ENCODE results near the gene PLCG1.

The PLCG1 gene

GRCh38 chr20:41214202-41214601 lies 76.9 kb downstream of the PLCG1 start:
- H3K27ac ChIP-seq (ENCODE audit: insufficient read depth, low read depth, low read length, poor library complexity, severe bottlenecking): no peak overlapping the region
- no peak overlapping the region for H3K4me3 ChIP-seq (ENCODE audit: insufficient read depth, low read depth, low read length)
- H3K36me3 ChIP-seq (ENCODE audit: control insufficient read depth, insufficient read depth, low read length): no peaks in the 10 kb centered on the region
- H3K4me1 ChIP-seq (ENCODE audit: control insufficient read depth, insufficient read depth, low read length): no peaks in the 10 kb centered on the region
- H3K27me3 ChIP-seq (ENCODE audit: control insufficient read depth, insufficient read depth, low read length, poor library complexity, severe bottlenecking): no peaks in the 10 kb centered on the region
- no peaks in the 10 kb centered on the region for H3K9me3 ChIP-seq (ENCODE audit: control insufficient read depth, low read length)
- WGBS, 2 experiments: 93 to 97% methylated on average over 3 of the region's 3 CpGs

GRCh38 chr20:41214666-41215065 lies 77.3 kb downstream of the PLCG1 start:
- Histone ChIP-seq H3K4me3 (ENCODE audit: insufficient read depth, low read depth, low read length) (no peak overlapping the region), H3K9me3 (ENCODE audit: control insufficient read depth, low read length) (no peaks in the 10 kb centered on the region), H3K27me3 (ENCODE audit: control insufficient read depth, insufficient read depth, low read length, poor library complexity, severe bottlenecking) (no peaks in the 10 kb centered on the region), H3K4me1 (ENCODE audit: control insufficient read depth, insufficient read depth, low read length) (no peaks in the 10 kb centered on the region), H3K36me3 (ENCODE audit: control insufficient read depth, insufficient read depth, low read length) (no peaks in the 10 kb centered on the region), H3K27ac (ENCODE audit: insufficient read depth, low read depth, low read length, poor library complexity, severe bottlenecking) (no peak overlapping the region)
- WGBS, 2 experiments: 94 to 95% methylated on average over 3 of the region's 3 CpGs

GRCh38 chr20:41217422-41217821 lies 80.1 kb downstream of the PLCG1 start:
- 91 to 92% methylated on average over 4 of the region's 5 CpGs for WGBS, 2 experiments

GRCh38 chr20:41218466-41218865 lies 81.1 kb downstream of the PLCG1 start:
- Histone ChIP-seq H3K4me3 (ENCODE audit: insufficient read depth, low read depth, low read length) (no peak overlapping the region), H3K27me3 (ENCODE audit: control insufficient read depth, insufficient read depth, low read length, poor library complexity, severe bottlenecking) (no peaks in the 10 kb centered on the region), H3K4me1 (ENCODE audit: control insufficient read depth, insufficient read depth, low read length) (no peaks in the 10 kb centered on the region), H3K27ac (ENCODE audit: insufficient read depth, low read depth, low read length, poor library complexity, severe bottlenecking) (no peak overlapping the region), H3K36me3 (ENCODE audit: control insufficient read depth, insufficient read depth, low read length) (no peaks in the 10 kb centered on the region), H3K9me3 (ENCODE audit: control insufficient read depth, low read length) (no peaks in the 10 kb centered on the region)
- WGBS, 2 experiments: 93 to 100% methylated on average over 1 to 2 of the region's 2 CpGs

More at GRCh38 chr20:41217422-41217821, 80.1 kb downstream of the PLCG1 start:
- H3K9me3 ChIP-seq (ENCODE audit: control insufficient read depth, low read length): no peaks in the 10 kb centered on the region
- no peaks in the 10 kb centered on the region for H3K36me3 ChIP-seq (ENCODE audit: control insufficient read depth, insufficient read depth, low read length)
- no peak overlapping the region for H3K27ac ChIP-seq (ENCODE audit: insufficient read depth, low read depth, low read length, poor library complexity, severe bottlenecking)
- no peaks in the 10 kb centered on the region for H3K4me1 ChIP-seq (ENCODE audit: control insufficient read depth, insufficient read depth, low read length)
- no peaks in the 10 kb centered on the region for H3K27me3 ChIP-seq (ENCODE audit: control insufficient read depth, insufficient read depth, low read length, poor library complexity, severe bottlenecking)
- H3K4me3 ChIP-seq (ENCODE audit: insufficient read depth, low read depth, low read length): no peak overlapping the region

GRCh38 chr20:41219824-41220223 lies 82.5 kb downstream of the PLCG1 start:
- no peaks in the 10 kb centered on the region for H3K27me3 ChIP-seq (ENCODE audit: control insufficient read depth, insufficient read depth, low read length, poor library complexity, severe bottlenecking)
- H3K4me3 ChIP-seq (ENCODE audit: insufficient read depth, low read depth, low read length): no peak overlapping the region
- H3K36me3 ChIP-seq (ENCODE audit: control insufficient read depth, insufficient read depth, low read length): no peaks in the 10 kb centered on the region
- WGBS, 2 experiments: 93 to 95% methylated on average over 2 of the region's 2 CpGs
- no peaks in the 10 kb centered on the region for H3K9me3 ChIP-seq (ENCODE audit: control insufficient read depth, low read length)
- H3K4me1 ChIP-seq (ENCODE audit: control insufficient read depth, insufficient read depth, low read length): no peaks in the 10 kb centered on the region
- no peak overlapping the region for H3K27ac ChIP-seq (ENCODE audit: insufficient read depth, low read depth, low read length, poor library complexity, severe bottlenecking)

- Histone ChIP-seq H3K4me1 (ENCODE audit: control insufficient read depth, insufficient read depth, low read length) (no peaks in the 10 kb centered on the region), H3K27ac (ENCODE audit: insufficient read depth, low read depth, low read length, poor library complexity, severe bottlenecking) (no peak overlapping the region), H3K27me3 (ENCODE audit: control insufficient read depth, insufficient read depth, low read length, poor library complexity, severe bottlenecking) (no peaks in the 10 kb centered on the region), H3K36me3 (ENCODE audit: control insufficient read depth, insufficient read depth, low read length) (no peaks in the 10 kb centered on the region), H3K9me3 (ENCODE audit: control insufficient read depth, low read length) (no peaks in the 10 kb centered on the region), H3K4me3 (ENCODE audit: insufficient read depth, low read depth, low read length) (no peak overlapping the region)
- 93 to 94% methylated on average over 5 of the region's 5 CpGs for whole genome bisulfite sequencing, 2 experiments
Measured at GRCh38 chr20:41221614-41222218, 84.4 kb downstream of the PLCG1 start.

GRCh38 chr20:41222296-41222695 lies 85.0 kb downstream of the PLCG1 start:
- WGBS, 2 experiments: 100% methylated on average over 1 of the region's 1 CpG; no CpG with 5 or more reads in 1 of the 2 experiments

GRCh38 chr20:41222703-41223102 lies 85.4 kb downstream of the PLCG1 start:
- H3K9me3 ChIP-seq (ENCODE audit: control insufficient read depth, low read length): no peaks in the 10 kb centered on the region
- no peaks in the 10 kb centered on the region for H3K27me3 ChIP-seq (ENCODE audit: control insufficient read depth, insufficient read depth, low read length, poor library complexity, severe bottlenecking)
- H3K4me1 ChIP-seq (ENCODE audit: control insufficient read depth, insufficient read depth, low read length): no peaks in the 10 kb centered on the region
- no peak overlapping the region for H3K27ac ChIP-seq (ENCODE audit: insufficient read depth, low read depth, low read length, poor library complexity, severe bottlenecking)
- H3K4me3 ChIP-seq (ENCODE audit: insufficient read depth, low read depth, low read length): no peak overlapping the region
- H3K36me3 ChIP-seq (ENCODE audit: control insufficient read depth, insufficient read depth, low read length): no peaks in the 10 kb centered on the region

More at GRCh38 chr20:41222296-41222695, 85.0 kb downstream of the PLCG1 start:
- H3K4me1 ChIP-seq (ENCODE audit: control insufficient read depth, insufficient read depth, low read length): no peaks in the 10 kb centered on the region
- H3K36me3 ChIP-seq (ENCODE audit: control insufficient read depth, insufficient read depth, low read length): no peaks in the 10 kb centered on the region
- H3K27ac ChIP-seq (ENCODE audit: insufficient read depth, low read depth, low read length, poor library complexity, severe bottlenecking): no peak overlapping the region
- no peaks in the 10 kb centered on the region for H3K27me3 ChIP-seq (ENCODE audit: control insufficient read depth, insufficient read depth, low read length, poor library complexity, severe bottlenecking)
- no peak overlapping the region for H3K4me3 ChIP-seq (ENCODE audit: insufficient read depth, low read depth, low read length)
- no peaks in the 10 kb centered on the region for H3K9me3 ChIP-seq (ENCODE audit: control insufficient read depth, low read length)

GRCh38 chr20:41223112-41223511 lies 85.8 kb downstream of the PLCG1 start:
- Histone ChIP-seq H3K4me1 (ENCODE audit: control insufficient read depth, insufficient read depth, low read length) (no peaks in the 10 kb centered on the region), H3K36me3 (ENCODE audit: control insufficient read depth, insufficient read depth, low read length) (no peaks in the 10 kb centered on the region), H3K4me3 (ENCODE audit: insufficient read depth, low read depth, low read length) (no peak overlapping the region), H3K27me3 (ENCODE audit: control insufficient read depth, insufficient read depth, low read length, poor library complexity, severe bottlenecking) (no peaks in the 10 kb centered on the region), H3K9me3 (ENCODE audit: control insufficient read depth, low read length) (no peaks in the 10 kb centered on the region), H3K27ac (ENCODE audit: insufficient read depth, low read depth, low read length, poor library complexity, severe bottlenecking) (no peak overlapping the region)

- 96 to 97% methylated on average over 1 of the region's 1 CpG for WGBS, 2 experiments
Measured at GRCh38 chr20:41224281-41224680, 86.9 kb downstream of the PLCG1 start.

GRCh38 chr20:41225091-41225490 lies 87.7 kb downstream of the PLCG1 start:
- no peaks in the 10 kb centered on the region for H3K9me3 ChIP-seq (ENCODE audit: control insufficient read depth, low read length)
- H3K4me1 ChIP-seq (ENCODE audit: control insufficient read depth, insufficient read depth, low read length): no peaks in the 10 kb centered on the region
- no peaks in the 10 kb centered on the region for H3K36me3 ChIP-seq (ENCODE audit: control insufficient read depth, insufficient read depth, low read length)
- H3K27me3 ChIP-seq (ENCODE audit: control insufficient read depth, insufficient read depth, low read length, poor library complexity, severe bottlenecking): no peaks in the 10 kb centered on the region
- WGBS, 2 experiments: 100% methylated on average over 1 of the region's 1 CpG; no CpG with 5 or more reads in 1 of the 2 experiments
- no peak overlapping the region for H3K27ac ChIP-seq (ENCODE audit: insufficient read depth, low read depth, low read length, poor library complexity, severe bottlenecking)
- H3K4me3 ChIP-seq (ENCODE audit: insufficient read depth, low read depth, low read length): no peak overlapping the region

More at GRCh38 chr20:41224281-41224680, 86.9 kb downstream of the PLCG1 start:
- Histone ChIP-seq H3K27me3 (ENCODE audit: control insufficient read depth, insufficient read depth, low read length, poor library complexity, severe bottlenecking) (no peaks in the 10 kb centered on the region), H3K27ac (ENCODE audit: insufficient read depth, low read depth, low read length, poor library complexity, severe bottlenecking) (no peak overlapping the region), H3K4me3 (ENCODE audit: insufficient read depth, low read depth, low read length) (no peak overlapping the region), H3K4me1 (ENCODE audit: control insufficient read depth, insufficient read depth, low read length) (no peaks in the 10 kb centered on the region), H3K9me3 (ENCODE audit: control insufficient read depth, low read length) (no peaks in the 10 kb centered on the region), H3K36me3 (ENCODE audit: control insufficient read depth, insufficient read depth, low read length) (no peaks in the 10 kb centered on the region)

All from ectodermal cell (in vitro differentiated cells).